Smooth muscle cell of the pulmonary artery (primary cell): ENCODE results near the gene PTOV1. TPM values are rescaled to one million over a fixed set of nuclear protein-coding genes. Genes with fewer than 3 reads are reported as not detected.

Experiments used
- total RNA-seq: library from RNA; depleted of rRNA; stranded (reverse); fragments of >200 nt; gene quantifications from 2 replicates; pipeline ENCODE4 v1.2.3, GENCODE V29; 2014

Gene PTOV1
- 78.2 and 83.5 TPM in 2 replicates for total RNA-seq

DNA sequence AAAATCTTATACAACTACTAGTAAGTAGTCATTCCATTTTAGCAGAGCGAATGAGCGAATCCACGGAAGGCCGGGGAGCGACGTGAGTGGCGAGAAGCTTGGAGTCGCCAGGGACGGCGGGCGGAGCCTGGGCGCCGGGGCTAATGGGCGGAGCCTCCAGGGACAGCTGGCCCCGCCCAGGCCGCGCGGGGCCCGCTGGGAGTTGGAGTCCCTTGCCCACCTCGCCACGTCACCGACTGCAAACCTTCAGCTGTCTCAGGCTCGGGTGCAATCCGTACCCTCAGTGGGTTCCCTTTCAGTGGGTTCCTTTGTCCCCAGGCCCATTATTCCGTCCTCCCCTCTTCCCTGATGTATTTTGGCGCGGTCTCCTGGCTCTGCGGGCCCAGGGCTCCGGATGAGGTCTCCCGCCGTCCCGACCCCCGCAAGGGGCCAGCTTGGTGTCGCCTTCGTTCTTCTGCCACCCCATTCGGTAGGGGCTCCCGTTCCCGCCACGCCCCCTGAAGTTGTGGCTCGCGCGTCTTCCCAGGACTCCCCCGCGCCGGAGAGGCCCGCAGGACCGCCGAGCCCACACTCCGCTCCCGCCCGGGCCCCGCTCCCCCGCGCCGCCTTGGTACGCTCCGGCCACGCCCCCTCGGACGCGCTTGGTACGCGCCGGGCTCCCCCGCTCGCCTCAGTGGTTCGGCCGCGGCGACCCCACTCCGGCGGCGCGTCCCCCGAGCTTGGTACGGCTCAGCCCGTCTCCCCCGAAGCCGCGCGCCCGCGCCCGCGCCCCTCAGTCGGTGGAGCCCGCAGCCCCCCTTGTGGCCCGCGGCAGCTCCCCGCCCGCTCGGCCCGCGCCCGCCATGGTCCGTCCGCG is at the start of gene PTOV1:
Gene PTOV1 (plus strand): TSS at position 673 of the 856 bp plus-strand sequence.

DNA sequence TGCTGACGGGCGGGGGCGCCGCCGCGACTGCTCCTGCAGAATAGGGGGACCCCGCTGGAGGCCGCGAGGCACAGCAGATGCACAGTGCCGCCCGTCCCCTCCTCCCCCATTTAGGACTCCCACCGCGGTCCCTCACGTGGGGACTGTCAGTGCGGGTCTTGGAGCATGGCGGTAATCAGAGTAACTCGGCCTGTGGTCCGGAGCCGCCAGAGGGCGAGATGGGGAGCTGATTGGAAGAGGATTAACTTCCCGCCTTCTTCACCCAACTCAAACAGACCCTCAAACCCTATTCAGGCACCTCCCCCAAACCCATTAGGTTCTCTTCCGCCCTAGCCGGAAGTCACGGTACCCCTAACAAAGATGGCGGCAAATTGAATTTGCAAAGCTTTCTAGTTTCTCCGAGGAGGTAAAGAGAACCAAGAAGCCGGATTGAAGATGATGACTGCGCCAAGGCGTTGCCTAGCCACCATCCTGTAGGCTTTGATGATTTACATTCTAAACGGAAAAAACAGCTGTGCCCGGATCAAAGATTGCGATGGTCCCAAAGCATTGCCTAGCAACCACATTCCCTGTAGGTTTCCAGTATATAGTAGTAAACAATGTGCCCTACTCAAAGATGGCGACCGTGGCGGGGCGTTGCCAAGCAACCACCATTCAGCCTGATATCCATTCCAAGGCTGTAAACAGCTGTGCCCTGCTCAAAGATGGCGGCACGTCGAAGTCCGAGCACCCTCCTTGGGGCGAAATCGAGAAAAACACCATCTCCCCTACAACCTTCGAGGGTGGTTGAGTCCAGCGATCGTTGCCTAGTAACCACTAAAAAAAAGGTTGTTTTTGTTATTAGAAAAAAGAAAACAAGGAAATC is 37.7 kb upstream of the PTOV1 start, which contains the start of gene FUZ:
Gene FUZ (minus strand): TSS at position 296 of the 865 bp plus-strand sequence. CDS start 186 bp downstream, at position 110.

DNA sequence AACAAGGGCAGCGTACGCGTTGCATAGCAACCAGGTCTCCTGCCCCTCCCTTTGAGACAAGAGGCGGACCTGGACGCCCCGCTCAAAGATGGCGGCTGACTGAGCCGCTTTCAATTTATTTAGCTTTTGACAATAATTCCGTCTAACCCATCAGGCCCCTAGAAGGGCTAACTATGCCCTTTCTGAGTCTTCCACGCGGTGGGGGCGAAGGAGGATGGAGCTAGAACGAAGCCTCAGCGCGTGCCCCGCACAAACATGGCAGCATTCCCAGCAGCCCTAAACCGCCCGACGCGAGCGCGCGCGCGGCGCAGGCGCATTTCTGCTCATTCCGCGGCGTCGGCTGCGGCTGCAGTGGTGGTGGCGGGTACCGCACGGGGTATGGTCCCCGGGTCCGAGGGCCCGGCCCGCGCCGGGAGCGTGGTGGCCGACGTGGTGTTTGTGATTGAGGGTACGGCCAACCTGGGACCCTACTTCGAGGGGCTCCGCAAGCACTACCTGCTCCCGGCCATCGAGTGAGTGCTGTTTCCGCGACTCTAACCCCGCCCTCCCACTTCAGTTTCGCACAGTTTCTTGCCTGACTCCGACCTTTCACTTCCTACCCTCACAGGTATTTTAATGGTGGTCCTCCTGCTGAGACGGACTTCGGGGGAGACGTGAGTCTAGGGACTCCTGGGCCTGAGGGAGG is 32.9 kb upstream of the PTOV1 start, which contains the start of gene MED25:
Gene MED25 (plus strand): TSS at position 326 of the 685 bp plus-strand sequence. CDS start 53 bp downstream, at position 379.

GRCh38 chr19:49866933-49867782 is 16.2 kb downstream of the PTOV1 start, which contains the start of gene PNKP:
PNKP (minus strand) TSS chr19:49867576; CDS start chr19:49867204, 372 bp downstream.

DNA sequence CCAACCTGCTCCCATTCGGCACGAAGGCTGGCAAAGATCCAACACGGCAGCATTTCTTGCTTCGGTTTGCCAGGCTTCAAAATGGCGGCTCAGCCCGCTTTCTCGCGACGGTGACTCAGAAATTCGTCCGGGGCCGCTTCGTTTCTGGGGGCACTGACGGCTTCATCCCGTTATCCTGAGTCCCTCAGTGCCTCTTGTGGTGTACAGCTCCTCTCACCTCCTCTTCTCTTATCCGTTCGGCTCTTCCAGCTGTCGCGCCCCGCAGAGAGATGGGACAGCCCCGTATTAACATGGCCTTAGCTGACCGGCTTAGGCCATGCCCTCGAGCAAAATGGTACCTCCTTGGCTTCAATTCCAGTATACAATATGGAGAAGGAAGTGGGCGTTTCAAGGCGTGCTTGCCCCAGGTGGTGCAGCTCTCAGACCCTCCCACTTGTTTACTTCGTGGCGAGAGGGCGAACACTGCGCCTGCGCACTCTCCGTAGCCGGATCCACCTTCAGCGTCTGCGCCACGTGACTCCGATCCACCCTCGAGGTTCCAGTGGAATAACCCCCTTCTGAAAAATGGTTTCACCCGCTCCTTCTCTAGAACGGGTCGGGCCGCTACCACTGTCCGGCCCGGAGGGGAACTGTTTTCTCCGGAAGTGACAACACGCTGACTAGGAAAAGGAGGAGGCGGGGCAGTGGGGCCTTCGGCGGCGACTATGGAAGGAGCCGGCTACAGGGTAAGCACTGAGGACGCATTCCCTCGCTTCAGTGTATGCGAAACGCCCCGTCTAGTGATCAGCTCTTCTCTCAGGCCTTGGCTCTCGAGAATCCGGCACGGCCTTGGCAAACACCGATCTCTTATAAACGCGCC is 26.3 kb downstream of the PTOV1 start, which contains the start of the genes AKT1S1 and TBC1D17:
Gene AKT1S1 (minus strand): TSS at position 336 of the 859 bp plus-strand sequence. CDS start 4,060 bp downstream, outside the sequence.
Gene TBC1D17 (plus strand): TSS at position 683 of the 859 bp plus-strand sequence. CDS start 22 bp downstream, at position 705.

GRCh38 chr19:49896863-49897621 is 46.1 kb downstream of the PTOV1 start, which contains the start of gene IL4I1:
IL4I1 (minus strand) TSS chr19:49896887; CDS start chr19:49896160, 727 bp downstream.

Other genes with a start within 250 kb of the PTOV1 start
- gene RRAS, start 211.0 kb upstream of the PTOV1 start, total RNA-seq: 82.1 and 88.7 TPM in 2 replicates
- 22.7 and 30.5 TPM in 2 replicates for gene SCAF1, start 208.9 kb upstream of the PTOV1 start, total RNA-seq
- 64.3 and 68.0 TPM in 2 replicates for gene IRF3, start 185.3 kb upstream of the PTOV1 start, total RNA-seq
- 2.7 TPM in 2 replicates for gene BCL2L12, start 185.2 kb upstream of the PTOV1 start, total RNA-seq
- 205 and 248 TPM in 2 replicates for gene PRMT1, start 173.9 kb upstream of the PTOV1 start, total RNA-seq
- gene ADM5, start 161.6 kb upstream of the PTOV1 start, total RNA-seq: 0.36 and 0.52 TPM in 2 replicates
- 24.3 and 29.3 TPM in 2 replicates for gene CPT1C, start 160.0 kb upstream of the PTOV1 start, total RNA-seq
- 0.52 TPM in 1 of 2 replicates, not detected in the other for gene TSKS, start 87.9 kb upstream of the PTOV1 start, total RNA-seq
- gene AP2A1, start 84.2 kb upstream of the PTOV1 start, total RNA-seq: 145 and 148 TPM in 2 replicates
- gene FUZ, start 37.9 kb upstream of the PTOV1 start, total RNA-seq: 21.3 and 30.7 TPM in 2 replicates
- gene MED25, start 32.9 kb upstream of the PTOV1 start, total RNA-seq: 21.0 and 23.4 TPM in 2 replicates
- 28.7 and 45.7 TPM in 2 replicates for gene PNKP, start 16.4 kb downstream of the PTOV1 start, total RNA-seq
- 14.1 and 14.3 TPM in 2 replicates for gene AKT1S1, start 26.2 kb downstream of the PTOV1 start, total RNA-seq
- gene TBC1D17, start 26.5 kb downstream of the PTOV1 start, total RNA-seq: 18.6 and 22.7 TPM in 2 replicates
- gene IL4I1, start 45.7 kb downstream of the PTOV1 start, total RNA-seq: 0.13 and 0.23 TPM in 2 replicates
- gene ATF5, start 78.0 kb downstream of the PTOV1 start, total RNA-seq: 5.3 and 6.3 TPM in 2 replicates
- 22.2 and 29.3 TPM in 2 replicates for gene NUP62, start 78.3 kb downstream of the PTOV1 start, total RNA-seq
- gene SIGLEC11, start 110.0 kb downstream of the PTOV1 start, total RNA-seq: not detected in 2 replicates
- gene VRK3, start 174.2 kb downstream of the PTOV1 start, total RNA-seq: 20.4 and 22.8 TPM in 2 replicates
- 4.9 and 8.5 TPM in 2 replicates for gene ZNF473, start 174.8 kb downstream of the PTOV1 start, total RNA-seq